ENCODE measurements around the gene AKT1S1. TPM values are rescaled to one million over a fixed set of nuclear protein-coding genes. Genes with fewer than 3 reads are reported as not detected.

The AKT1S1 gene
- total RNA-seq, 1 donor from 2014 or later = 48.8 TPM

- no peaks in the 10 kb centered on the region for H3K27me3 Mint-ChIP-seq
- H3K9me3 Mint-ChIP-seq (ENCODE audit: low read depth) = peaks cover 3% of the 10 kb centered on the region
- H3K36me3 Mint-ChIP-seq (ENCODE audit: insufficient read depth) = peaks cover 14% of the 10 kb centered on the region
- H3K27ac Mint-ChIP-seq = no peak overlapping the region
- TF ChIP-seq, protein P1, sequence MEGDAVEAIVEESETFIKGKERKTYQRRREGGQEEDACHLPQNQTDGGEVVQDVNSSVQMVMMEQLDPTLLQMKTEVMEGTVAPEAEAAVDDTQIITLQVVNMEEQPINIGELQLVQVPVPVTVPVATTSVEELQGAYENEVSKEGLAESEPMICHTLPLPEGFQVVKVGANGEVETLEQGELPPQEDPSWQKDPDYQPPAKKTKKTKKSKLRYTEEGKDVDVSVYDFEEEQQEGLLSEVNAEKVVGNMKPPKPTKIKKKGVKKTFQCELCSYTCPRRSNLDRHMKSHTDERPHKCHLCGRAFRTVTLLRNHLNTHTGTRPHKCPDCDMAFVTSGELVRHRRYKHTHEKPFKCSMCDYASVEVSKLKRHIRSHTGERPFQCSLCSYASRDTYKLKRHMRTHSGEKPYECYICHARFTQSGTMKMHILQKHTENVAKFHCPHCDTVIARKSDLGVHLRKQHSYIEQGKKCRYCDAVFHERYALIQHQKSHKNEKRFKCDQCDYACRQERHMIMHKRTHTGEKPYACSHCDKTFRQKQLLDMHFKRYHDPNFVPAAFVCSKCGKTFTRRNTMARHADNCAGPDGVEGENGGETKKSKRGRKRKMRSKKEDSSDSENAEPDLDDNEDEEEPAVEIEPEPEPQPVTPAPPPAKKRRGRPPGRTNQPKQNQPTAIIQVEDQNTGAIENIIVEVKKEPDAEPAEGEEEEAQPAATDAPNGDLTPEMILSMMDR (IDR thresholded peaks at IDR 0.05; ENCODE audit: unreplicated experiment) = no peak
- DNase-seq (ENCODE audit: low spot score, unreplicated experiment) = no peak
- peaks cover 20% of the 10 kb centered on the region for H3K4me1 Mint-ChIP-seq (ENCODE audit: low read depth)
- no peak overlapping the region for H3K4me3 Mint-ChIP-seq (ENCODE audit: low read depth)
Observed at GRCh38 chr19:49854378-49855263, 22.5 kb downstream of the AKT1S1 start.

GRCh38 chr19:49853852-49854377 lies 23.2 kb downstream of the AKT1S1 start:
- H3K9me3 Mint-ChIP-seq (ENCODE audit: low read depth) = peaks cover 6% of the 10 kb centered on the region
- no peaks in the 10 kb centered on the region for H3K27me3 Mint-ChIP-seq
- TF ChIP-seq, protein P1 (IDR thresholded peaks at IDR 0.05; ENCODE audit: unreplicated experiment) = no peak
- H3K36me3 Mint-ChIP-seq (ENCODE audit: insufficient read depth) = peaks cover 17% of the 10 kb centered on the region
- H3K27ac Mint-ChIP-seq = peak overlapping the region; percentile 59
- H3K4me1 Mint-ChIP-seq (ENCODE audit: low read depth) = peaks cover 20% of the 10 kb centered on the region
- peak overlapping the region; percentile 38 for H3K4me3 Mint-ChIP-seq (ENCODE audit: low read depth)
- DNase-seq (ENCODE audit: low spot score, unreplicated experiment) = no peak

DNA sequence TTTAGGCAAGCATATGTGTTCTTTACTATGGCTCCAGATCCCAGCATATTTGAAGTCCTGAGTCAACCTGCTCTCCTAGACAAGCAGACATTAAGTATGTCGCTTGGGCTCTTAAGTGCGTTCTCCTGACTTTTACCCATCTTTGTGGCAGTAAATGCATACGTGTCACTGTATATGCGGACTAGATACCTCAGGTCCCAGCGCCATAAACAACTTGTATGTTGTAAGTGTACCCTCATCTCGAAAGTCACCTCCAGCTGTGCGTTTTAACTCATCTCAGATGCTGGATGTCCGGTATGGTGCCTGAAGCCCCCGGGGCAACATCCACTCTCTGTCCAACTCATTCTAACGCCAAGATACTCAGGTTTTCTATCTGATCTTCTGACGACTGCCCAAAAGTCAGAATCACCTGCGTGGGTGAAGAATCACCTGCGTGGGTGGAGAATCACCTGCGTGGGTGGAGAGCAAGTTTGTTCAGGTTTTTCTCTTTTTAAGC lies 24.5 kb downstream of the AKT1S1 start:
- peaks cover 6% of the 10 kb centered on the region for H3K9me3 Mint-ChIP-seq (ENCODE audit: low read depth)
- H3K27me3 Mint-ChIP-seq = no peaks in the 10 kb centered on the region
- TF ChIP-seq, protein P1 (IDR thresholded peaks at IDR 0.05; ENCODE audit: unreplicated experiment) = no peak
- H3K4me3 Mint-ChIP-seq (ENCODE audit: low read depth) = peak overlapping the region; percentile 84
- peaks cover 20% of the 10 kb centered on the region for H3K4me1 Mint-ChIP-seq (ENCODE audit: low read depth)
- no peak for DNase-seq (ENCODE audit: low spot score, unreplicated experiment)
- peak overlapping the region; percentile 85 for H3K27ac Mint-ChIP-seq
- H3K36me3 Mint-ChIP-seq (ENCODE audit: insufficient read depth) = peaks cover 17% of the 10 kb centered on the region

GRCh38 chr19:49851456-49852259 lies 25.5 kb downstream of the AKT1S1 start:
- peaks cover 6% of the 10 kb centered on the region for H3K9me3 Mint-ChIP-seq (ENCODE audit: low read depth)
- H3K27ac Mint-ChIP-seq = peak overlapping the region; percentile 85
- peak; percentile 43 for DNase-seq (ENCODE audit: low spot score, unreplicated experiment)
- H3K4me3 Mint-ChIP-seq (ENCODE audit: low read depth) = peak overlapping the region; percentile 84
- no peaks in the 10 kb centered on the region for H3K27me3 Mint-ChIP-seq
- peaks cover 18% of the 10 kb centered on the region for H3K36me3 Mint-ChIP-seq (ENCODE audit: insufficient read depth)
- TF ChIP-seq, protein P1 (IDR thresholded peaks at IDR 0.05; ENCODE audit: unreplicated experiment) = peak; percentile 9
- peaks cover 20% of the 10 kb centered on the region for H3K4me1 Mint-ChIP-seq (ENCODE audit: low read depth)

All from progenitor cell of endocrine pancreas (in vitro differentiated cells).